OCI-LY3 (cell line): ENCODE results near the gene SMAD7.

Source experiments
- H2AFZ ChIP-seq: fragments of 200-600, 300-600 bp; shearing (Covaris generic); 2 replicates; pipeline ENCODE4 v1.6.0; 2014; ENCODE audit warnings: antibody characterized with exemption, low read depth, low read length
- H3K27ac ChIP-seq: fragments of 200-600, 300-600 bp; sonication (generic); 2 replicates; pipeline ENCODE4 v1.5.1; 2014; ENCODE audit warnings: mild to moderate bottlenecking, low read length, moderate library complexity, mixed read lengths
- H3K27me3 ChIP-seq: fragments of 200-600, 300-600 bp; sonication (generic); 2 replicates; pipeline ENCODE4 v1.6.1; 2014; ENCODE audit warnings: low read depth, low read length, mixed read lengths
- H3K36me3 ChIP-seq: fragments of 200-600, 300-600 bp; sonication (generic); replicated peaks from 2 replicates; pipeline ENCODE3; 2014; ENCODE audit warnings: low read depth, low read length, mixed read lengths
- H3K4me1 ChIP-seq: fragments of 300-600, 200-600 bp; sonication (generic); 2 replicates; pipeline ENCODE4 v1.6.1; 2014; ENCODE audit warnings: low read length, mixed read lengths
- H3K4me2 ChIP-seq: fragments of 200-600, 300-600 bp; sonication (generic); 2 replicates; pipeline ENCODE4 v1.6.1; 2014; ENCODE audit warnings: low read length, mixed read lengths
- H3K4me3 ChIP-seq: fragments of 300-600, 200-600 bp; sonication (generic); 2 replicates; pipeline ENCODE4 v1.5.1; 2014; ENCODE audit warnings: antibody characterized with exemption, mild to moderate bottlenecking, low read length, moderate library complexity
- H3K79me2 ChIP-seq: fragments of 300-600, 200-600 bp; shearing (Covaris generic); 2 replicates; pipeline ENCODE4 v1.6.1; 2014; ENCODE audit warnings: mild to moderate bottlenecking, low read length, mixed read lengths
- H3K9ac ChIP-seq: fragments of 300-600, 200-600 bp; shearing (Covaris generic); 2 replicates; pipeline ENCODE4 v1.6.0; 2014; ENCODE audit warnings: mild to moderate bottlenecking, low read length, moderate library complexity
- H3K9me3 ChIP-seq: fragments of 200-600, 300-600 bp; shearing (Covaris generic); 2 replicates; pipeline ENCODE4 v1.6.1; 2014; ENCODE audit warnings: low read length, mixed read lengths; ENCODE audit not compliant: insufficient read depth
- H4K20me1 ChIP-seq: fragments of 200-600, 300-600 bp; sonication (generic); 2 replicates; pipeline ENCODE4 v1.6.1; 2016; ENCODE audit warnings: low read length, mixed read lengths; ENCODE audit not compliant: insufficient read depth
- CTCF ChIP-seq: fragments of 200-600, 300-600 bp; sonication (generic); IDR thresholded peaks from 2 replicates; pipeline ENCODE4 v1.5.1; 2014; ENCODE audit warnings: antibody characterized with exemption, low read length, low read depth
- EZH2phosphoT487 ChIP-seq: fragments of 200-600 bp; shearing (Covaris generic); IDR thresholded peaks from 2 replicates; pipeline ENCODE4 v1.6.1; 2018; ENCODE audit warnings: antibody characterized with exemption, mixed run types, low read depth

The SMAD7 gene

GRCh38 chr18:48897531-48897930 is 53.2 kb downstream of the SMAD7 start:
- peak overlapping the region; percentile 39 for H3K4me2 ChIP-seq

GRCh38 chr18:48896875-48897511 is 53.8 kb downstream of the SMAD7 start:
- Histone ChIP-seq H3K4me1 (peaks cover 19% of the 10 kb centered on the region), H4K20me1 (no peaks in the 10 kb centered on the region), H3K79me2 (no peaks in the 10 kb centered on the region), H3K27me3 (no peaks in the 10 kb centered on the region), H3K36me3 (no peaks in the 10 kb centered on the region), H3K4me3 (no peak overlapping the region), H3K9ac (peak overlapping the region; percentile 12; the same call in 1 of the 2 replicates), H3K27ac (peak overlapping the region; percentile 0; the same call in 1 of the 2 replicates), H2AFZ (peak overlapping the region; percentile 89), H3K9me3 (peaks cover 6% of the 10 kb centered on the region; the same call in 1 of the 2 replicates), H3K4me2 (peak overlapping the region; percentile 39)
- TF ChIP-seq CTCF (peak; percentile 48), EZH2phosphoT487 (no peak)

More at GRCh38 chr18:48897531-48897930, 53.2 kb downstream of the SMAD7 start:
- Histone ChIP-seq H3K27ac (0 out of 2 replicates have a peak overlapping the region, but pooled peaks have one; percentile 0), H3K9me3 (peaks cover 6% of the 10 kb centered on the region; the same call in 1 of the 2 replicates), H4K20me1 (no peaks in the 10 kb centered on the region), H3K9ac (peak overlapping the region; percentile 12; the same call in 1 of the 2 replicates), H3K4me1 (peaks cover 19% of the 10 kb centered on the region), H3K27me3 (no peaks in the 10 kb centered on the region), H3K79me2 (no peaks in the 10 kb centered on the region), H3K36me3 (no peaks in the 10 kb centered on the region), H2AFZ (peak overlapping the region; percentile 89), H3K4me3 (no peak overlapping the region)
- no peak for TF ChIP-seq EZH2phosphoT487
- no peak for TF ChIP-seq CTCF

- Histone ChIP-seq H2AFZ (peak overlapping the region; percentile 89), H3K27ac (peak overlapping the region; percentile 0; the same call in 1 of the 2 replicates)
These were observed 54.4 kb downstream of the SMAD7 start for GRCh38 chr18:48896326-48896874.

More at GRCh38 chr18:48896326-48896874, 54.4 kb downstream of the SMAD7 start:
- Histone ChIP-seq H3K27me3 (no peaks in the 10 kb centered on the region), H3K4me1 (peaks cover 19% of the 10 kb centered on the region), H3K36me3 (no peaks in the 10 kb centered on the region), H3K9me3 (peaks cover 6% of the 10 kb centered on the region; the same call in 1 of the 2 replicates), H3K4me3 (no peak overlapping the region), H3K79me2 (no peaks in the 10 kb centered on the region), H3K4me2 (peak overlapping the region; percentile 39), H4K20me1 (no peaks in the 10 kb centered on the region), H3K9ac (peak overlapping the region; percentile 12; the same call in 1 of the 2 replicates)
- no peak for TF ChIP-seq EZH2phosphoT487
- no peak for TF ChIP-seq CTCF
